WTC11 (cell line): ENCODE data around the gene PKP3. TPM values are rescaled to one million over a fixed set of nuclear protein-coding genes. Genes with fewer than 3 reads are reported as not detected.
A peak's percentile ranks its signal among the peaks of the same experiment; 100 is the strongest.

Experiments used
- EMX1 ChIP-seq: fragments of 250-450 bp; sonication (Bioruptor Pico); IDR thresholded peaks from 2 replicates; pipeline ENCODE4 v1.8.0; 2021; ENCODE audit warnings: mild to moderate bottlenecking
- FOXJ3 ChIP-seq: sonication (generic); formaldehyde crosslinking; IDR thresholded peaks from 2 replicates; pipeline ENCODE4 v1.9.0; 2021; ENCODE audit warnings: missing genetic modification reagents, mild to moderate bottlenecking, borderline replicate concordance
- JAZF1 ChIP-seq: fragments of 250-450 bp; sonication (Bioruptor Pico); IDR thresholded peaks from 2 replicates; pipeline ENCODE4 v1.9.0; 2021; ENCODE audit warnings: moderate library complexity, mild to moderate bottlenecking, inconsistent platforms
- MYBL2 ChIP-seq: sonication (generic); formaldehyde crosslinking; IDR thresholded peaks from 2 replicates; pipeline ENCODE4 v1.8.1; 2023; ENCODE audit warnings: mild to moderate bottlenecking, moderate library complexity, missing genetic modification reagents
- NFATC4 ChIP-seq: fragments of 250-450 bp; sonication (Bioruptor Pico); IDR thresholded peaks from 2 replicates; pipeline ENCODE4 v1.9.0; 2021; ENCODE audit warnings: mild to moderate bottlenecking
- NR3C1 ChIP-seq: sonication (generic); formaldehyde crosslinking; conservative IDR thresholded peaks from 2 replicates; pipeline ENCODE4 v1.8.1; 2023; ENCODE audit warnings: low read depth, mild to moderate bottlenecking, missing genetic modification reagents
- SMAD4 ChIP-seq: sonication (generic); formaldehyde crosslinking; IDR thresholded peaks from 2 replicates; pipeline ENCODE4 v1.8.0; 2022; ENCODE audit warnings: mild to moderate bottlenecking, missing genetic modification reagents
- TCF7 ChIP-seq: sonication (generic); formaldehyde crosslinking; IDR thresholded peaks from 2 replicates; pipeline ENCODE4 v1.8.0; 2022; ENCODE audit warnings: mild to moderate bottlenecking, low read depth, missing genetic modification reagents, moderate library complexity
- ZNF317 ChIP-seq: sonication (generic); formaldehyde crosslinking; IDR thresholded peaks from 2 replicates; pipeline ENCODE4 v1.8.1; 2023; ENCODE audit warnings: low read depth, mild to moderate bottlenecking, moderate library complexity, missing genetic modification reagents, borderline replicate concordance
- ZNF423 ChIP-seq: fragments of 250-450 bp; sonication (Bioruptor Pico); IDR thresholded peaks from 2 replicates; pipeline ENCODE4 v2.1.2; 2022; ENCODE audit warnings: mild to moderate bottlenecking, moderate library complexity
- total RNA-seq: library from RNA; stranded (reverse); gene quantifications from 3 replicates; pipeline ENCODE4 v1.2.3, GENCODE V29; 2021
- TF ChIP-seq, protein P1 (sequence below): sonication (generic); formaldehyde crosslinking; IDR thresholded peaks from 2 replicates; pipeline ENCODE4 v1.8.1; 2023; ENCODE audit warnings: mild to moderate bottlenecking, moderate library complexity, missing genetic modification reagents
- TF ChIP-seq, protein P2 (sequence below): sonication (generic); formaldehyde crosslinking; IDR thresholded peaks from 2 replicates; pipeline ENCODE4 v1.8.1; 2023; ENCODE audit warnings: mild to moderate bottlenecking, missing genetic modification reagents
- TF ChIP-seq, protein P3 (sequence below): sonication (generic); formaldehyde crosslinking; IDR thresholded peaks from 2 replicates; pipeline ENCODE4 v1.8.0; 2023; ENCODE audit warnings: missing genetic modification reagents, mild to moderate bottlenecking, borderline replicate concordance
- TF ChIP-seq, protein P4 (sequence below): sonication (generic); formaldehyde crosslinking; IDR thresholded peaks from 2 replicates; pipeline ENCODE4 v1.8.1; 2022; ENCODE audit warnings: mild to moderate bottlenecking, missing genetic modification reagents, moderate library complexity, borderline replicate concordance
- TF ChIP-seq, protein P5 (sequence below): fragments of 250-450 bp; sonication (Bioruptor Pico); IDR thresholded peaks from 2 replicates; pipeline ENCODE4 v1.8.0; 2021; ENCODE audit warnings: mild to moderate bottlenecking
- TF ChIP-seq, protein P6 (sequence below): sonication (generic); formaldehyde crosslinking; IDR thresholded peaks from 2 replicates; pipeline ENCODE4 v1.8.1; 2022; ENCODE audit warnings: low read depth, missing genetic modification reagents, borderline replicate concordance
- TF ChIP-seq, protein P7 (sequence below): sonication (generic); formaldehyde crosslinking; IDR thresholded peaks from 2 replicates; pipeline ENCODE4 v1.8.0; 2023; ENCODE audit warnings: mild to moderate bottlenecking, missing genetic modification reagents
- TF ChIP-seq, protein P8 (sequence below): fragments of 250-450 bp; sonication (Bioruptor Pico); conservative IDR thresholded peaks from 2 replicates; pipeline ENCODE4 v1.9.0; 2021; ENCODE audit warnings: mild to moderate bottlenecking

PKP3 gene
- total RNA-seq, 1 experiment from 2014 or later, result 17.3 TPM

DNA sequence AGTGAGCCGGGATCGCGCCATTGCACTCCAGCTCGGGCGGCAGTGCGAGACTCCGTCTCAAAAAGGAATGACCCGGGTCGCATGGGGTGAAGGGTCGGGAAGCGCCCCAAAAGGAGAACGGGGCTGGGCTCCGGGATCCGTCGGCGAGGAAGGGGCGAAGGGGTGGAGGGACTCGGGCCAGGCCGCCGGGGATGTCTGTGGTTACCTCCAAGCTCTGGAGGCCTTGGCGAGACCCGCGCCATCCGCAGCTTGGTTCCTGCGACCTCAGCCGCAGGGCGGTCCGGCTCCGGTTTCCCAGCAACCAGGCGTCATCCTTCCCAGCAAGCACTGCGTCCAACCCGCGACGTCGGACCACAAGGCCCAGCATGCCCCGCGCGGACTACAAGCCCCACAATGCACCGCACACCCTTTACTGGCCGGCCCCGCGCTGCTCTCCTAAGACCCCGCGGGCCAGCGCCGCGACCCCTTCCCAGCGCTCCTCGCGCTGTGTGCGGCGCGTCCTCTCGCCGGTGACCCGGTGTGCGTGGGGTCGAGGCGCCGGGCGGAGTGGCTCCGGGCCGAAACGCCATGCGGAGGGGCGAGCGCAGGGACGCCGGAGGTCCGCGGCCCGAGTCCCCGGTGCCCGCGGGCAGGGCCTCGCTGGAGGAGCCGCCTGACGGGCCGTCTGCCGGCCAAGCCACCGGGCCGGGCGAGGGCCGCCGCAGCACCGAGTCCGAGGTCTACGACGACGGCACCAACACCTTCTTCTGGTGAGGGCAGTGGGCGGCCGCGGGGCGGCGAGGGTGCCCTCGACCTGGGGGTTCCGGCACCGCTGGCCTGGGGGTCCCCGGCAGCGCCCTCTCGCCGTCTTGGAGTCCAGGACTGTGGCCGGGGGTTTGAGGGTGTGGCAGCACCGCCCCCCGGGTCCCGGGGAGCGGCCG, 56.1 kb downstream of the PKP3 start, which contains the start of gene PTDSS2 (continued):
- TF ChIP-seq, protein P1, sequence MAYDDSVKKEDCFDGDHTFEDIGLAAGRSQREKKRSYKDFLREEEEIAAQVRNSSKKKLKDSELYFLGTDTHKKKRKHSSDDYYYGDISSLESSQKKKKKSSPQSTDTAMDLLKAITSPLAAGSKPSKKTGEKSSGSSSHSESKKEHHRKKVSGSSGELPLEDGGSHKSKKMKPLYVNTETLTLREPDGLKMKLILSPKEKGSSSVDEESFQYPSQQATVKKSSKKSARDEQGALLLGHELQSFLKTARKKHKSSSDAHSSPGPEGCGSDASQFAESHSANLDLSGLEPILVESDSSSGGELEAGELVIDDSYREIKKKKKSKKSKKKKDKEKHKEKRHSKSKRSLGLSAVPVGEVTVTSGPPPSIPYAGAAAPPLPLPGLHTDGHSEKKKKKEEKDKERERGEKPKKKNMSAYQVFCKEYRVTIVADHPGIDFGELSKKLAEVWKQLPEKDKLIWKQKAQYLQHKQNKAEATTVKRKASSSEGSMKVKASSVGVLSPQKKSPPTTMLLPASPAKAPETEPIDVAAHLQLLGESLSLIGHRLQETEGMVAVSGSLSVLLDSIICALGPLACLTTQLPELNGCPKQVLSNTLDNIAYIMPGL (CRISPR knock-in tag), result peak; percentile 67; the same call in 1 of the 2 replicates
- TF ChIP-seq, protein P2, sequence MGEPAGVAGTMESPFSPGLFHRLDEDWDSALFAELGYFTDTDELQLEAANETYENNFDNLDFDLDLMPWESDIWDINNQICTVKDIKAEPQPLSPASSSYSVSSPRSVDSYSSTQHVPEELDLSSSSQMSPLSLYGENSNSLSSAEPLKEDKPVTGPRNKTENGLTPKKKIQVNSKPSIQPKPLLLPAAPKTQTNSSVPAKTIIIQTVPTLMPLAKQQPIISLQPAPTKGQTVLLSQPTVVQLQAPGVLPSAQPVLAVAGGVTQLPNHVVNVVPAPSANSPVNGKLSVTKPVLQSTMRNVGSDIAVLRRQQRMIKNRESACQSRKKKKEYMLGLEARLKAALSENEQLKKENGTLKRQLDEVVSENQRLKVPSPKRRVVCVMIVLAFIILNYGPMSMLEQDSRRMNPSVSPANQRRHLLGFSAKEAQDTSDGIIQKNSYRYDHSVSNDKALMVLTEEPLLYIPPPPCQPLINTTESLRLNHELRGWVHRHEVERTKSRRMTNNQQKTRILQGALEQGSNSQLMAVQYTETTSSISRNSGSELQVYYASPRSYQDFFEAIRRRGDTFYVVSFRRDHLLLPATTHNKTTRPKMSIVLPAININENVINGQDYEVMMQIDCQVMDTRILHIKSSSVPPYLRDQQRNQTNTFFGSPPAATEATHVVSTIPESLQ (CRISPR knock-in tag), result no peak
- TF ChIP-seq, protein P3, sequence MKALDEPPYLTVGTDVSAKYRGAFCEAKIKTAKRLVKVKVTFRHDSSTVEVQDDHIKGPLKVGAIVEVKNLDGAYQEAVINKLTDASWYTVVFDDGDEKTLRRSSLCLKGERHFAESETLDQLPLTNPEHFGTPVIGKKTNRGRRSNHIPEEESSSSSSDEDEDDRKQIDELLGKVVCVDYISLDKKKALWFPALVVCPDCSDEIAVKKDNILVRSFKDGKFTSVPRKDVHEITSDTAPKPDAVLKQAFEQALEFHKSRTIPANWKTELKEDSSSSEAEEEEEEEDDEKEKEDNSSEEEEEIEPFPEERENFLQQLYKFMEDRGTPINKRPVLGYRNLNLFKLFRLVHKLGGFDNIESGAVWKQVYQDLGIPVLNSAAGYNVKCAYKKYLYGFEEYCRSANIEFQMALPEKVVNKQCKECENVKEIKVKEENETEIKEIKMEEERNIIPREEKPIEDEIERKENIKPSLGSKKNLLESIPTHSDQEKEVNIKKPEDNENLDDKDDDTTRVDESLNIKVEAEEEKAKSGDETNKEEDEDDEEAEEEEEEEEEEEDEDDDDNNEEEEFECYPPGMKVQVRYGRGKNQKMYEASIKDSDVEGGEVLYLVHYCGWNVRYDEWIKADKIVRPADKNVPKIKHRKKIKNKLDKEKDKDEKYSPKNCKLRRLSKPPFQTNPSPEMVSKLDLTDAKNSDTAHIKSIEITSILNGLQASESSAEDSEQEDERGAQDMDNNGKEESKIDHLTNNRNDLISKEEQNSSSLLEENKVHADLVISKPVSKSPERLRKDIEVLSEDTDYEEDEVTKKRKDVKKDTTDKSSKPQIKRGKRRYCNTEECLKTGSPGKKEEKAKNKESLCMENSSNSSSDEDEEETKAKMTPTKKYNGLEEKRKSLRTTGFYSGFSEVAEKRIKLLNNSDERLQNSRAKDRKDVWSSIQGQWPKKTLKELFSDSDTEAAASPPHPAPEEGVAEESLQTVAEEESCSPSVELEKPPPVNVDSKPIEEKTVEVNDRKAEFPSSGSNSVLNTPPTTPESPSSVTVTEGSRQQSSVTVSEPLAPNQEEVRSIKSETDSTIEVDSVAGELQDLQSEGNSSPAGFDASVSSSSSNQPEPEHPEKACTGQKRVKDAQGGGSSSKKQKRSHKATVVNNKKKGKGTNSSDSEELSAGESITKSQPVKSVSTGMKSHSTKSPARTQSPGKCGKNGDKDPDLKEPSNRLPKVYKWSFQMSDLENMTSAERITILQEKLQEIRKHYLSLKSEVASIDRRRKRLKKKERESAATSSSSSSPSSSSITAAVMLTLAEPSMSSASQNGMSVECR, result peak; percentile 80; the same call in 1 of the 2 replicates
- no peak for TF ChIP-seq JAZF1 (CRISPR knock-in tag)
- no peak for TF ChIP-seq EMX1
- TF ChIP-seq, protein P4, sequence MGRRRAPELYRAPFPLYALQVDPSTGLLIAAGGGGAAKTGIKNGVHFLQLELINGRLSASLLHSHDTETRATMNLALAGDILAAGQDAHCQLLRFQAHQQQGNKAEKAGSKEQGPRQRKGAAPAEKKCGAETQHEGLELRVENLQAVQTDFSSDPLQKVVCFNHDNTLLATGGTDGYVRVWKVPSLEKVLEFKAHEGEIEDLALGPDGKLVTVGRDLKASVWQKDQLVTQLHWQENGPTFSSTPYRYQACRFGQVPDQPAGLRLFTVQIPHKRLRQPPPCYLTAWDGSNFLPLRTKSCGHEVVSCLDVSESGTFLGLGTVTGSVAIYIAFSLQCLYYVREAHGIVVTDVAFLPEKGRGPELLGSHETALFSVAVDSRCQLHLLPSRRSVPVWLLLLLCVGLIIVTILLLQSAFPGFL (CRISPR knock-in tag), result no peak; the same call in 1 of the 2 replicates
- TF ChIP-seq ZNF317 (CRISPR knock-in tag), result 0 out of 2 replicates have a peak, but pooled peaks have one; percentile 33
- TF ChIP-seq MYBL2, result no peak; the same call in 1 of the 2 replicates
- TF ChIP-seq FOXJ3, result no peak
- TF ChIP-seq, protein P5, sequence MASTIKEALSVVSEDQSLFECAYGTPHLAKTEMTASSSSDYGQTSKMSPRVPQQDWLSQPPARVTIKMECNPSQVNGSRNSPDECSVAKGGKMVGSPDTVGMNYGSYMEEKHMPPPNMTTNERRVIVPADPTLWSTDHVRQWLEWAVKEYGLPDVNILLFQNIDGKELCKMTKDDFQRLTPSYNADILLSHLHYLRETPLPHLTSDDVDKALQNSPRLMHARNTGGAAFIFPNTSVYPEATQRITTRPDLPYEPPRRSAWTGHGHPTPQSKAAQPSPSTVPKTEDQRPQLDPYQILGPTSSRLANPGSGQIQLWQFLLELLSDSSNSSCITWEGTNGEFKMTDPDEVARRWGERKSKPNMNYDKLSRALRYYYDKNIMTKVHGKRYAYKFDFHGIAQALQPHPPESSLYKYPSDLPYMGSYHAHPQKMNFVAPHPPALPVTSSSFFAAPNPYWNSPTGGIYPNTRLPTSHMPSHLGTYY (CRISPR knock-in tag), result no peak
- TF ChIP-seq NFATC4 (CRISPR knock-in tag), result no peak
- no peak for TF ChIP-seq SMAD4 (CRISPR knock-in tag)
- peak; percentile 72; the same call in 1 of the 2 replicates for TF ChIP-seq NR3C1 (CRISPR knock-in tag)
- TF ChIP-seq, protein P6, sequence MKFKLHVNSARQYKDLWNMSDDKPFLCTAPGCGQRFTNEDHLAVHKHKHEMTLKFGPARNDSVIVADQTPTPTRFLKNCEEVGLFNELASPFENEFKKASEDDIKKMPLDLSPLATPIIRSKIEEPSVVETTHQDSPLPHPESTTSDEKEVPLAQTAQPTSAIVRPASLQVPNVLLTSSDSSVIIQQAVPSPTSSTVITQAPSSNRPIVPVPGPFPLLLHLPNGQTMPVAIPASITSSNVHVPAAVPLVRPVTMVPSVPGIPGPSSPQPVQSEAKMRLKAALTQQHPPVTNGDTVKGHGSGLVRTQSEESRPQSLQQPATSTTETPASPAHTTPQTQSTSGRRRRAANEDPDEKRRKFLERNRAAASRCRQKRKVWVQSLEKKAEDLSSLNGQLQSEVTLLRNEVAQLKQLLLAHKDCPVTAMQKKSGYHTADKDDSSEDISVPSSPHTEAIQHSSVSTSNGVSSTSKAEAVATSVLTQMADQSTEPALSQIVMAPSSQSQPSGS (CRISPR knock-in tag), result no peak
- no peak for TF ChIP-seq TCF7 (CRISPR knock-in tag)
- TF ChIP-seq, protein P7, sequence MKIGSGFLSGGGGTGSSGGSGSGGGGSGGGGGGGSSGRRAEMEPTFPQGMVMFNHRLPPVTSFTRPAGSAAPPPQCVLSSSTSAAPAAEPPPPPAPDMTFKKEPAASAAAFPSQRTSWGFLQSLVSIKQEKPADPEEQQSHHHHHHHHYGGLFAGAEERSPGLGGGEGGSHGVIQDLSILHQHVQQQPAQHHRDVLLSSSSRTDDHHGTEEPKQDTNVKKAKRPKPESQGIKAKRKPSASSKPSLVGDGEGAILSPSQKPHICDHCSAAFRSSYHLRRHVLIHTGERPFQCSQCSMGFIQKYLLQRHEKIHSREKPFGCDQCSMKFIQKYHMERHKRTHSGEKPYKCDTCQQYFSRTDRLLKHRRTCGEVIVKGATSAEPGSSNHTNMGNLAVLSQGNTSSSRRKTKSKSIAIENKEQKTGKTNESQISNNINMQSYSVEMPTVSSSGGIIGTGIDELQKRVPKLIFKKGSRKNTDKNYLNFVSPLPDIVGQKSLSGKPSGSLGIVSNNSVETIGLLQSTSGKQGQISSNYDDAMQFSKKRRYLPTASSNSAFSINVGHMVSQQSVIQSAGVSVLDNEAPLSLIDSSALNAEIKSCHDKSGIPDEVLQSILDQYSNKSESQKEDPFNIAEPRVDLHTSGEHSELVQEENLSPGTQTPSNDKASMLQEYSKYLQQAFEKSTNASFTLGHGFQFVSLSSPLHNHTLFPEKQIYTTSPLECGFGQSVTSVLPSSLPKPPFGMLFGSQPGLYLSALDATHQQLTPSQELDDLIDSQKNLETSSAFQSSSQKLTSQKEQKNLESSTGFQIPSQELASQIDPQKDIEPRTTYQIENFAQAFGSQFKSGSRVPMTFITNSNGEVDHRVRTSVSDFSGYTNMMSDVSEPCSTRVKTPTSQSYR (CRISPR knock-in tag), result no peak
- 0 out of 2 replicates have a peak, but pooled peaks have one; percentile 24 for TF ChIP-seq ZNF423
- TF ChIP-seq, protein P8, sequence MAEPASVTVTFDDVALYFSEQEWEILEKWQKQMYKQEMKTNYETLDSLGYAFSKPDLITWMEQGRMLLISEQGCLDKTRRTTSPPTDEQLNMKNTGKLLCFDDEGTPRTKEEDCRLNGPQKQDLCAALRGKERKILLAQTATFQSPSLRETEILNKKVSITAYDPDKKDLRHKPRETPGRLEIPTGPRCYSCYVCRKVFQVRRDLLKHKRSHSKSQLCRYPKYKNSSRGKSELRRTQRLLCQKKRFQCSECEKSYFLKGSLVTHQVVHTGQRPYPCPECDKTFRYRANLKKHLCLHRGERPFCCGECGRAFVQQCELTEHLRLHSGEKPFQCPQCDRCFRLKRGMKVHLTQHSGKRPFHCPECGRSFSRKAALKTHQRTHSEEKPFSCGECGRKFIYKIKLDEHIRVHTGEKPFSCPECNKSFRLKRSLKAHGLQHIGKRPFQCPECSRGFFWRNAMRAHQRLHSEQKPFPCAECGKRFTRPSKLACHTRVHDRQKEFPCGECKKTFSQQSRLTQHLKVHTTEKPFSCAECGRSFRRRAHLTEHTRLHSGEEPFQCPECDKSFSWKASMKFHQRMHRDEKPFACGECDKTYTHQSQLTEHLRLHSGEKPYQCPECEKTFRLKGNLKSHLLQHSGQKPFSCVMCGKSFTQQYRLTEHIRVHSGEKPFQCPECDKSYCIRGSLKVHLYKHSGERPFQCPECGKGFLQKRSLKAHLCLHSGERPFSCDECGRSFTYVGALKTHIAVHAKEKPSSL, result no peak
